Smooth muscle cell (in vitro differentiated cells): ENCODE results near the gene OR5AR1. TPM values are rescaled to one million over a fixed set of nuclear protein-coding genes. Genes with fewer than 3 reads are reported as not detected.
"Not testable (repeated sequence)": the region's sequence is repeated elsewhere in the genome, so short reads cannot be mapped to it uniquely, and the experiment has no call there.

Source experiments
- DNase-seq: peaks from one replicate; lab custom pipeline; 2025; ENCODE audit not compliant: unreplicated experiment; lab: John Stamatoyannopoulos, UW
- H2AFZ ChIP-seq: fragments of 200-600 bp; sonication (generic); 2 replicates; pipeline ENCODE4 v1.6.0; 2016; ENCODE audit warnings: antibody characterized with exemption, low read depth, mild to moderate bottlenecking
- H3F3A ChIP-seq: fragments of 200-600 bp; sonication (generic); 2 replicates; pipeline ENCODE4 v1.6.0; 2017; ENCODE audit warnings: antibody characterized with exemption, low read depth
- H3K27ac ChIP-seq: fragments of 200-600 bp; sonication (generic); 2 replicates; pipeline ENCODE4 v1.5.1; 2016; ENCODE audit warnings: low read depth, mild to moderate bottlenecking
- H3K27me3 ChIP-seq: fragments of 200-600 bp; sonication (generic); 2 replicates; pipeline ENCODE4 v1.6.1; 2016; ENCODE audit warnings: low read depth, mild to moderate bottlenecking
- H3K36me3 ChIP-seq: fragments of 200-600 bp; sonication (generic); 2 replicates; pipeline ENCODE4 v1.5.1; 2016; ENCODE audit warnings: low read depth
- H3K4me1 ChIP-seq: fragments of 200-600 bp; sonication (generic); 2 replicates; pipeline ENCODE4 v1.5.1; 2016; ENCODE audit warnings: low read depth
- H3K4me2 ChIP-seq: fragments of 200-600 bp; sonication (generic); 2 replicates; pipeline ENCODE4 v1.6.0; 2016; ENCODE audit warnings: mild to moderate bottlenecking
- H3K4me3 ChIP-seq: fragments of 200-600 bp; sonication (generic); 2 replicates; pipeline ENCODE4 v1.5.1; 2016; ENCODE audit warnings: mild to moderate bottlenecking
- H3K79me2 ChIP-seq: fragments of 200-600 bp; sonication (generic); 2 replicates; pipeline ENCODE4 v1.6.0; 2016; ENCODE audit warnings: low read depth, mild to moderate bottlenecking
- H3K9ac ChIP-seq: fragments of 200-600 bp; sonication (generic); 2 replicates; pipeline ENCODE4 v1.6.0; 2016; ENCODE audit warnings: low read depth
- H3K9me3 ChIP-seq: fragments of 200-600 bp; sonication (generic); replicated peaks from 2 replicates; pipeline ENCODE4 v1.5.1; 2016; ENCODE audit warnings: low read depth
- H4K20me1 ChIP-seq: fragments of 200-600 bp; sonication (generic); 2 replicates; pipeline ENCODE4 v1.6.0; 2016; ENCODE audit warnings: low read depth
- CTCF ChIP-seq: fragments of 200-600 bp; sonication (generic); IDR thresholded peaks from 2 replicates; pipeline ENCODE4 v1.5.1; 2017; ENCODE audit warnings: borderline replicate concordance, mild to moderate bottlenecking, antibody characterized with exemption; ENCODE audit not compliant: insufficient read depth, poor library complexity, severe bottlenecking
- WGBS: methylation state at CpG from one replicate; pipeline ENCODE4 v1.1.7; 2016; ENCODE audit warnings: low lambda C conversion rate; 5-methylcytosine and 5-hydroxymethylcytosine counted together
- polyA plus RNA-seq: library from polyadenylated mRNA; unstranded; fragments of >200 nt; fragmentation: Nextera tagmentation; extraction: Ambion mirVana; gene quantifications from 2 replicates; pipeline ENCODE4 v1.2.1, GENCODE V29; 2016
- total RNA-seq: library from RNA; depleted of rRNA; stranded (reverse); fragments of >200 nt; gene quantifications from 2 replicates; pipeline ENCODE4 v1.2.3, GENCODE V29; 2014

The OR5AR1 gene
- total and polyA plus RNA-seq, 2 experiments from 2014 or later: not detected

DNA sequence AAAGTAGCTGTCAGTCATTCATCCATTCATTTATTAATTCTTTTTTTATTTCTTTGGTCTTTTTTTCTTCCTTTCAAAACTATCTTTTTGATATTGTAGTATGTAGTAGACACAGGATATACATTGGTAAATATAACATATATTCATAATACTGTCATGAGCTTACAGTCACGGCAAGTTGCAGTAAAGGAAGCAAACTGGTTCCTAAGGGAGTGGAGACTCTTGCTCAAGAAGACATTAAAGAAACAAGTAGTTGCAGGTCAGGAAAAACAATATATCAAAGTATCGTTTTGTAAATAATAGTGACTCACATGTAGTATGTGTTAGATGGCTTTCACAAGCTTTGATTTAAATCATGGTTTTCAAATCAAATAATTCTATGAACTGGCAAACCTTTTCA, 7.5 kb downstream of the OR5AR1 start:
- no peaks in the 10 kb centered on the region for H3K9me3 ChIP-seq
- 77% methylated on average over 2 of the region's 2 CpGs for WGBS

GRCh38 chr11:56688554-56689100, 25.1 kb downstream of the OR5AR1 start:
- H3K27me3 ChIP-seq: no peaks in the 10 kb centered on the region
- H3K4me3 ChIP-seq: no peak overlapping the region
- no peak overlapping the region for H2AFZ ChIP-seq
- no peaks in the 10 kb centered on the region for H3K9me3 ChIP-seq
- no peak overlapping the region for H3K27ac ChIP-seq
- no peak overlapping the region for H3K4me2 ChIP-seq
- H3F3A ChIP-seq: no peaks in the 10 kb centered on the region
- H3K79me2 ChIP-seq: no peaks in the 10 kb centered on the region
- no peak overlapping the region for H3K9ac ChIP-seq
- no peaks in the 10 kb centered on the region for H3K36me3 ChIP-seq
- H4K20me1 ChIP-seq: no peaks in the 10 kb centered on the region
- no peak for TF ChIP-seq CTCF
- no peaks in the 10 kb centered on the region for H3K4me1 ChIP-seq
- DNase-seq: no peak
- WGBS: 89% methylated on average over 1 of the region's 1 CpG

More for the DNA sequence above, 7.5 kb downstream of the OR5AR1 start:
- no peak overlapping the region for H2AFZ ChIP-seq
- H3F3A ChIP-seq: no peaks in the 10 kb centered on the region
- no peaks in the 10 kb centered on the region for H3K27me3 ChIP-seq
- DNase-seq: no peak
- no peaks in the 10 kb centered on the region for H3K79me2 ChIP-seq
- no peak overlapping the region for H3K4me2 ChIP-seq
- TF ChIP-seq CTCF: no peak
- no peak overlapping the region for H3K4me3 ChIP-seq
- no peaks in the 10 kb centered on the region for H3K36me3 ChIP-seq
- H3K27ac ChIP-seq: no peak overlapping the region
- H4K20me1 ChIP-seq: no peaks in the 10 kb centered on the region
- no peak overlapping the region for H3K9ac ChIP-seq
- H3K4me1 ChIP-seq: no peaks in the 10 kb centered on the region

- H2AFZ ChIP-seq: not testable (repeated sequence)
These were observed 27.7 kb downstream of the OR5AR1 start for GRCh38 chr11:56691179-56691578.

DNA sequence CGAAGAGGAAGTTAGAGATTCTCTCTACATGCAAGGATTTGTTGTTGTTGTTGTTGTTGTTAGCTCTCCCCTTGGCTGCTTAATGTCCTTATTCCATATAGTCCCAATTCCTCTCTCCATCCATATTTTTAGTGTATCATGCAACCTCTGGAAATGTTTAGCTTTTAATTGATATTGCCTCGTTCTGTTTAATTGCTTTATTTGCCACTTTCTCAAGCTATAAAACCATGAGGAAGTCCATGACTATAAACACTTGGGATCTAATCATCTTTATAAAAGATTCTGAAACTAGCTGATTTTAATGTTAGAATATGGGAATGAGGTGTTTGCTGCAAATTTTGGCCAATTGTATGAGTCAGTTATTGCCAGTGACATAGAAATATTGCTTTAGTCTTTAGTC, 29.9 kb downstream of the OR5AR1 start:
- no peak overlapping the region for H3K27ac ChIP-seq
- WGBS: 90% methylated on average over 2 of the region's 2 CpGs
- H3K4me3 ChIP-seq: no peak overlapping the region
- TF ChIP-seq CTCF: no peak
- H3K4me1 ChIP-seq: no peaks in the 10 kb centered on the region
- DNase-seq: no peak
- H3K9me3 ChIP-seq: no peaks in the 10 kb centered on the region
- no peak overlapping the region for H2AFZ ChIP-seq
- no peaks in the 10 kb centered on the region for H3K36me3 ChIP-seq
- H4K20me1 ChIP-seq: no peaks in the 10 kb centered on the region
- H3F3A ChIP-seq: no peaks in the 10 kb centered on the region
- no peaks in the 10 kb centered on the region for H3K79me2 ChIP-seq
- H3K4me2 ChIP-seq: no peak overlapping the region
- no peaks in the 10 kb centered on the region for H3K27me3 ChIP-seq
- H3K9ac ChIP-seq: no peak overlapping the region

More at GRCh38 chr11:56691179-56691578, 27.7 kb downstream of the OR5AR1 start:
- H3K4me3 ChIP-seq, H3K4me2 ChIP-seq, H3K9me3 ChIP-seq, H3K27ac ChIP-seq, H3K27me3 ChIP-seq, H3K79me2 ChIP-seq, H3K36me3 ChIP-seq, DNase-seq, H4K20me1 ChIP-seq, H3K9ac ChIP-seq, H3F3A ChIP-seq, H3K4me1 ChIP-seq: not testable (repeated sequence)
- 89% methylated on average over 3 of the region's 3 CpGs for WGBS
